GM20431 (cell line): Measurements from ENCODE around the gene SIX1.

Experiments
- in situ Hi-C: fragments of 300-500 bp; cut with MseI, MboI; formaldehyde crosslinking; loops from one replicate; pipeline ENCODE4 v1.15.0; 2020; ENCODE audit warnings: low sequenced_read_pairs; ENCODE audit not compliant: unreplicated experiment

SIX1 gene

GRCh38 chr14:60648934-60649874, at the start of gene SIX1:
SIX1 (minus strand) TSS chr14:60649477; CDS start chr14:60649189, 288 bp downstream.
- in situ Hi-C loops: loop anchor here (10.0 to 25.0 kb wide), 2 partner anchors 376 to 613 kb away; no protein-coding TSS in a partner anchor

DNA sequence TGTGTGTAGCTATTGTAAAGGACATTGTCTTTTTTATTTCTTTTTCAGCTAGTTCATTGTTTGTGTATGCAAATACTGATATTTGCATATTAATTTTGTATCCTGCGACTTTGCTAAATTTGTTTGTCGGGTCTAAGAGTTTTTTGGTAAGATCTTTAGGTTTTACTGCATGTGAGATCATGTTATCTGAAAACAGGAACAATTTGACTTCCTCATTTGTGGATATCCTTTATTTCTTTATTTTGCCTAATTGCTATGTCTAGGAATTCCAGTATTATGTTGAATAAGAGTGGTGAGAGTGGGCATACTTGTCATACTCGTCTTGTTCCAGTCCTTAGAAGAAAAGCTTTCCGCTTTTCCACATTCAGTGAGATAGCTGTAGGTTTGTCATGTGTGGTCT, 46.0 kb upstream of the SIX1 start:
- in situ Hi-C loops: no loop called here

DNA sequence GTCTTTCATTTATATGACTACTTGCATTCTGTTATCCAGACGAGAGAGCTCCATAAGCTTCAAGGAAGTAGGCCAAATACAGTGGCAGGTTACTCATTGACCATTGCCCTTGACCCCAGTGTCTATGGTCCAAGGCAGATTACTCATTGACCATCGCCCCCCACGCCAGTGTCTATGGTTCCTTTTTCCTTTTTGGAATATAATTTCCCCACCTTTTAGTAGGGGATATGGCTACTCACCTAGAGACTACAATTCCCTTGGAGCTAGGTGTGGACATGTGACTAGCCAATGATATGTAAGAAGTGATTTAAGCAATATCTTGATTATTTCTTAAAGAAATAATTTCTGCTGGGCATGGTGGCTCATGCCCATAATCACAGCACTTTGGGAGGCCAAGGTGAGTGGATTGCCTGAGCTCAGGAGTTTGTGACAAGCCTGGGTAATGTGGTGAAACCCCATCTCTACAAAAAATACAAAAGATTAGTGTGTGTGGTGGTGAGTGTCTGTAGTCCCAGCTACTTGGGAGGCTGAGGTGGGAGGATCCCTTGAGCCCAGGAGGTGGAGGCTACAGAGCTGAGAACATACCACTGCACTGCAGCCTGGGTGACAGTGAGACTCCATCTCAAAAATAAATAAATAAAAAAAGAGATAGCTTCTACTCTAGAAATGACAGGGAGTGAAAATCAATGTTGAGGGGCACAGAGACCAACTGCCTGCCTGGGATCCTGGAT, 42.3 kb upstream of the SIX1 start:
- in situ Hi-C loops: no loop called here

DNA sequence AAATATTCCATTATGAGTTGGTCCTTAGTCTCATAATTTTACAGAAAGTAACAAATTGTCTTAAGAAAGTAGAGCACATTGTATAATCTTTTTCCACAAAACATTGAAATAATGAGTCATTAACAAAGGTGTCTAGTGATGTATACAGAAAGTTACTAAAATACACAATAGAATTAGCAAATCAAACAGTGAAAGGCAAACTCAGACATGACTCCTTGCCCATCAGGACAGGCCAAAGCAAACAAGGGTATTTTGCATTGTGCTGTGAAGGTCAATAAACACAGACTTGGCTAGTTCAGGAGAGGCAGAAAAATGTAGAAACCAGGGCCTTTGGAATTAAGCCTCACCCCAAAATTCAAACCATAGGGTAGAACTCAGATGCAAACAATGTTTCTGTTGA, 37.6 kb upstream of the SIX1 start:
- in situ Hi-C loops: no loop called here

DNA sequence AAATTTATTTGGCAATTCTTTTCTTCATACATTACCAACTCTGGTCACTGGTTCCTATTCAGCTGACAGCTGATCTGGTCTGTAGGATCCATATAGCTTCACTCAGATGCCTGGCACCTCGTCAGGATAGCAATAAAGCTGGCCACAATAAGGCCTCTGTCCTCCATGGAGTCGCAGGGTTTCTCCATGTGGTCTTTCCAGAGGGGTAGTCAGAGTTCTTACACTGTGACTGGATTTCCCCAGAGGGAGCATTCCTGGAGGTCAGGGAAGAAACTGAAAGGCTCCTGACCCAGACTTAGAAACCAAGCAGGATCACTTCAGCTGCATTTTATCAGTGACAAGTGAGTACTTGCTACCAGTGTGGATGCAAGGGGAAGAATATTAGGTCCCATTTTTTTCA, 34.9 kb upstream of the SIX1 start:
- in situ Hi-C loops: no loop called here

DNA sequence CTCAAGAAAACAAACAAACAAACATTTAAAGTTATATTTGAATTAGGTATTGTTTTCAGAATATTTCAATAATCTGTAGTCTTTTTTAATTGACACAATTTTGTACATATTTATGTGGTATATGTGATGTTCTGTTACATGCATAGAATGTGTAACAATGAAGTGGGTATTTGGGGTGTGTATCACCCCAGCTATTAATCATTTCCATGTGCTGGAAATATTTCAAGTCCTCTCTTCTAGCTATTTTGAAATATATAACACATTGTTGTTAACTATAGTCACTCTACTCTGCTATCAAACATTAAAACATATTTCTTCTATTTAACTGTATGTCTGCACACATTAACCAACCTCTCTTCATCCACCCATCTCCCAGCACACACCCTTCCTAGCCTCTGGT, 32.0 kb upstream of the SIX1 start:
- in situ Hi-C loops: no loop called here

GRCh38 chr14:60680511-60680910, 31.2 kb upstream of the SIX1 start:
- in situ Hi-C loops: no loop called here

- in situ Hi-C loops: no loop called here
Observed at GRCh38 chr14:60679566-60680258, 30.4 kb upstream of the SIX1 start.

GRCh38 chr14:60677701-60678100, 28.4 kb upstream of the SIX1 start:
- in situ Hi-C loops: no loop called here

GRCh38 chr14:60670989-60671388, 21.7 kb upstream of the SIX1 start:
- in situ Hi-C loops: no loop called here

GRCh38 chr14:60668431-60669112, 19.3 kb upstream of the SIX1 start:
- in situ Hi-C loops: no loop called here

DNA sequence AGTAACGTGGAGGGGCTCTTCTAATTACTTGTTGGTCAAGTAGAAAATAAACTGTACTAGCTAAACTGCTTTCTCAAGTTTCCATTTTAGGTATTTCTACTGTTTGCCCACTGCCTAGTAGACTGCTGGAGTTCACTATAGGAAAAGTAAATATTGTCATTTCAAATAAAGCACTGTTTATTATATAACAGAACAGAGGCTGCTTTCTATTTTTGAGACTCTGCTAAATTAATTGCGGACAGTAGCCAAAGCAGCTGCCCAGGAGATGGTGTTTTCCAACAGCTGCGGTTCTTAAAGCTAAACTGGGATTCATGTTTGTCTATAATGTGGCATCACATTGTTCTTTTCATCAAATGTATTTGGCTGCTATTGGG, 15.9 kb upstream of the SIX1 start:
- in situ Hi-C loops: no loop called here

DNA sequence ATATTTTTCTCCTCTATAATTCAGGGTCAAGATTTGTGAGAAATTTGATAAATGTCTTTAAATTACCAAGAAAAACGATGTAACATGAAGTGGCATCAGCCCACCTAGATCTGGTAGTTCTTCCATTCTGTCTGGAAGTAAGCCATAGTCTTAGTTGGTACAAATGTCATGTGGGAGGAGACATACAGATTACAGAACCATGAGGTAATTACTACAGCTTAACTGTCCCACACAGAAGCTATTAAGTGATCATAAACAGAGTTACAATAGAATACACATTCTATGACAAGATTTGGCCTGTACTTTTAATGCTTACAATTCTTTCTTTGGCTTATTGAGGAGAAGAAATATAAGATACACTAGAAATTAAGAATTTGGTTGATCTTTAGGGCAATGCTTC, 13.7 kb upstream of the SIX1 start:
- in situ Hi-C loops: no loop called here

- in situ Hi-C loops: no loop called here
Observed at GRCh38 chr14:60661721-60662120, 12.4 kb upstream of the SIX1 start.

DNA sequence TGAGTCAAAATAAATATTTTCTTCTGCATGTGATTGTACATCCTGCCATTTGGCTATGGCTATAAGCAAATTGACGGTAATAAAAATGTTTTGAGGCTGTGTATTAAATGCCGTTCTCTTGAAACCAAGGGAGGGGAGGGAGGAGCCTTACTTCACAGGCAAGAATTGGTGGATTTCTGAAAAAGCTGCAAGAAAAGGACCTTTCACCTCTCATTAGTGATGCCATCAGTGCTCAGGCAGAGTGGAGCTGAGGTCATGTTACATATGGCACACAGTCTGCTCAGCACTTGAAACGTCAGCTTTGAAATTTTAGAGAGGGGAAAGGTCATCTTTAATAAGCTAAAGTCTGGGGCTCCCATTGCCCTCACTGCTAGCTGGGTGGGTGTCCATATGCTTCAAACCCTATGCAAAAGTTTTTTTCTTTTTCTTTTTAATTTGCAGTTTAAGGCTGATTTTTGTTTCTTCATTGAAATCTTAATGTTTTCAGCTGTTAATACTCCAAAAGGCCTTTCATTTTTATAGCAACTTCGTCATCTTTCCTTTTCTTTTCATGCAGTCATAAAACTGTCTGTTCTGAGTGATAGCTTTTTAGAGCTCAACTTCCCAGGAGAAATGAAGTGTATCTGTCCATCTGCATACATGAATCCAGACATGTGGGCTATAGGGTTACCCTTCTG, 9.8 kb upstream of the SIX1 start:
- in situ Hi-C loops: no loop called here

GRCh38 chr14:60658211-60658690, 9.0 kb upstream of the SIX1 start:
- in situ Hi-C loops: no loop called here

GRCh38 chr14:60657456-60658210, 8.4 kb upstream of the SIX1 start:
- in situ Hi-C loops: no loop called here

GRCh38 chr14:60656686-60657455, 7.6 kb upstream of the SIX1 start:
- in situ Hi-C loops: no loop called here
